CD4-positive, alpha-beta T cell treated with Interleukin-10 for 1 hour (primary cell): ENCODE results near the gene TOMT.

Experiments
- DNase-seq: peaks from one replicate; pipeline ENCODE4 v3.0.0-alpha.2; 2020

Gene TOMT

GRCh38 chr11:72088076-72088808 is 17.5 kb upstream of the TOMT start:
- no peak for DNase-seq

DNA sequence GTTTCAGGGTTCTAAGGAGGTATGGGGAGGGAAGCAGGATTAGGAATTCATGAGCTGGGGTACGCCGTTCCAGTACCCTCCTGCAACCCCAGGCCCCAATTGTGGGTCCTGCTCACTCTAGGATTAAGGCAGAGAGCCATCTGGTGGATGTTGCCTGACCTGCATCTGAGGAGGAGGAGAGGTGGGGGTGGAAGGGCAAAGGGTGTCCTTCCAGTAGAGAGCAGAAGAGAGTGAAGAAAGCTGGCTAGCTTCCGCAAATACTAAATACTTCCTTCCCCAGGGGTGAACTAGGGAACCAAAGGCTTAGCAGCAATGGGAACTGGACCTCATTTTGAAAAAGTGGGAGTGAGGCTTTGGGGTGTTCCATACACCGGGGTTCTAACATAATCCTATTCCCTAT is 14.4 kb upstream of the TOMT start:
- DNase-seq: peak; percentile 78

DNA sequence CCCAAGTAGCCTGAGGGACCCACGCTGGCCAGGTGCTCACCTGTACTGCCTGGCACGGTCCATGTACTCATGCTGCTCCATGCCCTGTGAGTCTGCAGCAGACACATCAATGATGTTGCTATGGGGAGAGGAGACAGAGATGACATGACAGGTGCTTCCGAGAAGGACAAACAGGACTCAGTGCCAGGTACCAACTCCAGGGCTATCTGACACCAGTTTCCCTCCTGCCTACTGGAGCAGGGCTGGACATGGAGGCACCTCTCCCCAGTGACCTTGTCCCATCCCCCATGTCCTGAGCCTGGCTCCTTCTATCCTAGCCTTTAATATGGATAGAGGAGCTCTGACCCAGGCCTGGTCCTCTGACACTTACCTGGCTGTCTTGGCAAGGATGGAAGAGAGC is 7.0 kb upstream of the TOMT start:
- no peak for DNase-seq

- no peak for DNase-seq
Observed at GRCh38 chr11:72100009-72100408, 5.7 kb upstream of the TOMT start.

DNA sequence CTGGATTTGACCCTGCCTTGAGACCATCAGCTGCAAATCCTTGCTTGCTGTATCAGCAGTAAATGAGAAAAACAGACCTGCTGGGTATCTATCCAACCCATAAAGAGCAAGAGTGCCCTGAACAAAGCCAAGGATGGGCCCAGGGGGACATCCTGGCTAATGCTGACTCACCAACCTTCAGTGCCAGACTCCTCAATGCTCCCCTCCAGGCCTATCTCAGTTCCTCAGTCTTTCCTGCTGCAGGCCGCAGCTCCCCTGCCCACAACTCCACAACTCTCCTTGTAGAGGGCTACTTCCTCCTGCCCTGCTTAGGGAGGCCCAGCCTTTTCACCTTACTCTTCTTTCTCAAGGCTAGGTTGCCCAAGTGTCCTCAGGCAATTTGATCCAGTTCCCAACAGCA is 5.3 kb upstream of the TOMT start:
- DNase-seq: no peak

DNA sequence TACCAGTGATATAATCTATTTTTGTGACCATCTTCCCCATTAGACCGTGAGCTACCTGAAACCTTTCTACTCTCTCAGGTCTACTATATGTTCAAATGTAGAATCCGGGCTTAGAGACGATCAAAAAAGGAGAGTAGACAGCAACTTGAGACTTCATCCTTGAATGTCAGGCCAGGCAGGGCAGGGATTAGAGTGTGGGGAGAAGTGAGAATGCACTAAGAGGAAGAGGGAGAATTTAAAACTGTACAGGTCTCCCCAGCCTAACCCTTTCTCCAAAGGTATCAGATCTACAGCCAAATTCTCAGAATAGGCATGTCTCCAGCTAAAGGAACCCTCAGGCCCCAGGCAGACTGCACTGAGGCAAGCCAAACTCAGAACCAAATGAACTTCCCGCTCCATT is 3.6 kb upstream of the TOMT start:
- no peak for DNase-seq

DNA sequence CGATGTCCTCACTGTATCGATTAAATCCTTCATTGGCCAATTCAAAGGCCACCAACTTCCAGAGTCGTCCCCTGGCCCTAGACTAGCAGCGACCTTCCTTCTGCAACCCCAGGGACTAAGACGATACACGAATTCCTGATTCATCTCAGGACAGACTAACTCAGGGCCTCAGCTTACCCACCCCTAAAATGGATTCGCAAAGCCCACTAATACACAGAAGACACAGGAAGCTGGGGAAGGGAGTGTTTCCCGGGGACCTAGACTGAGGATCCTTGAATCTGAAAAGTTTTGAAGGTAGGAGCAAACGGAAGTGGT is 3.1 kb upstream of the TOMT start:
- no peak for DNase-seq

GRCh38 chr11:72102946-72103753 is 2.6 kb upstream of the TOMT start, which contains the start of gene LAMTOR1:
LAMTOR1 (minus strand) TSS chr11:72103297; CDS start chr11:72103224, 73 bp downstream.
- DNase-seq: peak; percentile 98

DNA sequence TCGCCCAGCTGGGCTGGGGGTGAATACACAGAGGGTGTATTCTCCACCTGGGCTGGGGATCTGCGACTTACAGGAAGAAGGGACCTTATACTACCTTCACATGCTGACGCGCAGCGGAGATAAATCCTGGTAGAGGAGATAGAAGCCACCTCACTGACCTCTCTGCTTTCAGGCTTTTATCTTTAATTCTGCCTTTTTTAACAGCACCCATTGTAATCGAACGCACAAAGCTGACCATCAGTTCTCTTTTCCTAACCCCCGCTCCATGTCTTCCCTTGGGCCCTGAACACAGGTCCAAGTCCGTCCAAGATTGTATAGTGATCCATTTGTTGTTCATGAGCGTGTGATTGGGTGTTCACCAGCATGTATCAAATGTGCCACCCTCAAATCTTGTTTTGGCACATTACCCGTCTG is 2.0 kb upstream of the TOMT start:
- no peak for DNase-seq

- DNase-seq: no peak
Observed at GRCh38 chr11:72111300-72112142, 5.8 kb downstream of the TOMT start.

DNA sequence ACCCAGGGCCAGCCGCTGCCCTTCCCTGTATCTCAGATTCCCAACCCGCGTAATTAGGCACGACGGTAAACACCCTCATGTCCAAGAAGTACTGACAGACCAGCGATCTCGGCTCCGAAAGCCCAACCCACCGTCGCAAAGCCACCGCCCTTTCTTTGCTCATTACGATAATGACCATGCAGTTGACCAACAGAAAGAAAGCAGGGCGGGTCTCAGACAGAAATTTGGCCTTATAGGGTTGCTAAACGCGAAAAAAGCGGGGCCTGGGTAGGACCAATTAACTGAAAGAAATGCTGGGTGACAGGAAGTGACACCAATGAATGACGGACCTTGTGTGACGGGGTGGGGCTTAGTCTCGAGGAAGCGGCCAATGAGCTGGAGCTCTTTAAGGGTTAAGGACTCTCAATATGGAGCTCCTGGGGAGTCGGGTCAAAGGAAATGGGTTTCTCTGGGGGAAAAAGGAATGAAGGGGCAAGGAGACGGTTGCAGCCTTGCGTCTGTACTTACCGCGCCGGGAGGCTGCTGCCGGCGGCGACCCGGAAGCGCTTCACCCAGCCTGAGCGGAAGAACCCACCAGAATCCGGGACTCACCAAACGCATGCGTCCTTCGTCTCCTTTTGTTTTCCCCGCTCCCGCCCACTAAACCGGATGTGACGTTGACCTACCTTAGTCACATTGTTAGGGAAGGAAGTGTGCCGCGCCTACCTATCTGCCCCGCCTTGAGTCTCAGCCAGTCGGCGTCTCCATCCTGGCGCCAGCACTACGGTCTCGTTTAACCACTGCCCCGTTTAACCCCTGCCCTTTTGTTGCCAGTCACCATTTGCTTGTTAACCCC is 6.6 kb downstream of the TOMT start, which contains the start of gene ANAPC15:
ANAPC15 (minus strand) TSS at position 553 of the 835 bp plus-strand sequence. CDS start 1,419 bp downstream, outside the sequence.
- peak; percentile 99 for DNase-seq

DNA sequence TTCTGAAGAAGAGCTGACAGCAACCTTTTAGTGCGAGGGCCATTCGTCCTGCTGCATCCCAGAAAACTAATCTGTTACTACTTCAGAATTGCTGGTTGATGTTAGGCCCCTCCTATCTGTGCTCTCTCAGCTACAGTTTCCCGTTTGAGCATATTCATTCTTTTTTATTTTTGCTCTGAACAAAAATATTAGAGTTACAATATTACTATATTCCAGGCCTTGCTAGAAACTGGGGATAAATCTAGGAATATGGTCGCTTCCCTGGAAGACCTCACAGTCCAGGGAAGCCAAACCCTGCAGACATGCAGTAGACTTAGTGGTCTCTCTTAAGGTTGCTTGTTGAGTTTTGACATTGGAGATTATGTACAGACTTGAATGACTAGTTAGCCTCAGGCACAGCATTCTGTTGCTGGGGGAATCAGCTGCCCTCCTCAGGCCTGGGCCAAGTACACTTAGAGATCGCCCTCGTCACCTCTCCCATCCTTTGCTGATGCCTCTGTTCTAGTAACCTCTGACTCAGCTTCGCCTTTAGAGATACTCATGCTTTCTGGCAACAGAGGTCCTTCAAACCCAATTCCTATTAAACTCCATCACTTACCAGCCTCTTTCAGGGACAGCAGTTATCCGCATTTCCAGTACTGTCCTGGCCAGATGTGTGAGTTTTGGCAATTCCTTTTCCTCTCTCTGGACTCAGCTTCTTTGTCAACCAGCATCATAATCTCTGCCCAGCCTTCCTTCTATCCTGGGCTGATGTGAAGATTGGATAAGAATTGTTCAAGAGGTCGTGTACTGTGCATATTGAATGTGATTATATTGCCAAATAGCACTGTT is 7.5 kb downstream of the TOMT start:
- no peak for DNase-seq

DNA sequence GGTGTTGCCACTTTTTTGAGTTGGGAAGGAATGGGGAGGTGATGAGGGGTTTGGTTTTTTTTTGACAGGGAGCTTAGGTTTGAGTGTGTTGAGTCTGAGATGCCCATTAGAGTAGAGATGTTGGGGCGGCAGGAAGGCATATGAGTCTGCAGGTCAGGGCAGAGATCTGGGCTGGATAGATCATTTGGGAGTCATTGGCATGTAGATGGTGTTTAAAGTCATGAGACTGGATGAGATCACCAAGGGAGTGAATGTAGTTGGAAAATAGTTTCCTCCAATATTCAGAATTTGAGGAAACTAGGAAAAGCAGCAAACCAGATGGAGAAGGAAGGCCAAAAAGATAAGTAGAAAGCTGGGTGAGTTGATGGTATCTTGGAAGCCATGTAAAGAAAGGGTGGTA is 8.8 kb downstream of the TOMT start:
- DNase-seq: no peak

GRCh38 chr11:72116019-72116755 is 10.5 kb downstream of the TOMT start:
- no peak for DNase-seq

DNA sequence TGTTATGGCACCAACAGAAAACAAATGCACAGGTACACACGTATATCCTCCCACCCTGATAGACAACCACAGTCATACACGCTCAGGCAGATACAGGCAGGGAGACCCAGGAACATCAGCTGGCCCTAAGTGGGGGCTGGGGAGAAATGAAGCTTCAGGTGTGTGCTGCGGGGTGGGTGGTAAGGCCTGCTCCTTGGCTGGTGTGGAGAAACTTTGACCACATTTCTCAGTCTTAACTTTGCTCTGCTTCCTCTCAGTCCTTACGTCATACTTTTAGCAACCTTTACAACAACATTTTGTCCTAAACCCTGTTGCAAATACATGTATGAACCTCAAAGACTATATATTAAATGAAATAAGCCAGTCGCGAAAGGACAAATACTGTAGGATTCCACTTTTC is 13.5 kb downstream of the TOMT start:
- no peak for DNase-seq

DNA sequence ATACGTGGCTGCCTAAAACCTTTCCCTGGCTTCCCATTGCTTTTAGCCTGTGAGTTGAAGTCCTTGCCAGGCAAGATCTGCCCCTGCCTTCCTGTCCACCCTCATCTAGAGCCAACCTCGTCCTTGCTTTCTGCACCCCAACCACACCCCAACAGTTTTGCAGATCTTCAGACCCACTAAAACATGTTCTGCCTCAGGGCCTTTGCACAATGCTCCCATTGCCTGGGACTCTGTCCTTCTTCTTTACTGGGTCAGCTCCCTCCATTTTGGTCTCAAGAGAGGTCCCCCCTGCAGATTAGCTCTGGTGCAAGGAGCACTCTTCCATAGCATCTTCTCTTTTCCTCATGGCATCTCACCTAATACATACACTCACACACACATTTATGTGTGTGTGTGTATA is 15.2 kb downstream of the TOMT start:
- DNase-seq: no peak

- DNase-seq: no peak
Observed at GRCh38 chr11:72122607-72123006, 16.9 kb downstream of the TOMT start.

- DNase-seq: no peak
Observed at GRCh38 chr11:72123117-72123653, 17.5 kb downstream of the TOMT start.

DNA sequence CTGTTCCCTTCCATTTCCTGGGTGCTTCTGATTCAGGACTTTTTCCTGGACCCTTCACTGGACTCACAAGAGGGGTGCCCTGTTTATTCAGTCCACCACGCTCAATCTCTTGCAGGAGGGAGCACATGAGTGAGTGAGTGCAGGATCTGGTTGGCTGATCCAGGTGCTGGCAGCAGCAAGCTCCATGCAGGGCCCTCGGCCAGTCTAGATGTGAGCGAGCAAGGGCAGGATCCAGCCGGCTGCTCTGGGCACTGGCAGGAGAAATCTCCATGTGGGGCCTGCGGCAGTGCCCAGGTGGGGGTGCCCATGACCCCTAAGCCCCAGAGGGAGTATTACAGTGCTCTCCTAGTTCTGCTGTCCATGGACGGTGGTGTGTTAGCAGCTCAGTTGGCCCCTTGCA is 18.3 kb downstream of the TOMT start:
- DNase-seq: no peak

GRCh38 chr11:72125956-72126355 is 20.2 kb downstream of the TOMT start:
- no peak for DNase-seq

DNA sequence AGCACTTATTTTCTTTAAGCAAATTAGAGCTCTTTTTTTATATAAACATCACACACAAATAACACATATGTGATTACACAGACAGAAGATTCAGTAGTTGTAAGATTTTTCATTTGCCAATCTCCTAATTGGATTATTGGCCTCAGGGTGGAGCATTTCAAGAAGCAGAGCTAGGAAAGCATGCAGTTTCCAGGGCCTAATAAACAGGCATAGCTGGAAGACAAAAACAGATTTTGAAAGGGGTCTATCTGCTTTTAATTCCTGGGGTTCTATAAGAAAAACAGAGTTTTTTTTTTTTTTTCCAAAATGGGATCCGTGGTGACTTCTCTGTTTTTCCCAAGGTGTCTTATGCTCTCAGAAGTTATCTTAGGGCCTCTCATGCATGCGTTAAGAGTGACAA is 22.2 kb downstream of the TOMT start:
- no peak for DNase-seq
